ENCODE measurements around the gene C19orf25.
"Not testable (repeated sequence)": the region's sequence is repeated elsewhere in the genome, so short reads cannot be mapped to it uniquely, and the experiment has no call there.

Gene C19orf25

GRCh38 chr19:1478934-1479707 is at the start of gene C19orf25:
TSS of gene C19orf25 (minus strand) at chr19:1479215. CDS start at chr19:1478903, 312 bp downstream.
- DNase-seq = peak; percentile 92 to 93

DNA sequence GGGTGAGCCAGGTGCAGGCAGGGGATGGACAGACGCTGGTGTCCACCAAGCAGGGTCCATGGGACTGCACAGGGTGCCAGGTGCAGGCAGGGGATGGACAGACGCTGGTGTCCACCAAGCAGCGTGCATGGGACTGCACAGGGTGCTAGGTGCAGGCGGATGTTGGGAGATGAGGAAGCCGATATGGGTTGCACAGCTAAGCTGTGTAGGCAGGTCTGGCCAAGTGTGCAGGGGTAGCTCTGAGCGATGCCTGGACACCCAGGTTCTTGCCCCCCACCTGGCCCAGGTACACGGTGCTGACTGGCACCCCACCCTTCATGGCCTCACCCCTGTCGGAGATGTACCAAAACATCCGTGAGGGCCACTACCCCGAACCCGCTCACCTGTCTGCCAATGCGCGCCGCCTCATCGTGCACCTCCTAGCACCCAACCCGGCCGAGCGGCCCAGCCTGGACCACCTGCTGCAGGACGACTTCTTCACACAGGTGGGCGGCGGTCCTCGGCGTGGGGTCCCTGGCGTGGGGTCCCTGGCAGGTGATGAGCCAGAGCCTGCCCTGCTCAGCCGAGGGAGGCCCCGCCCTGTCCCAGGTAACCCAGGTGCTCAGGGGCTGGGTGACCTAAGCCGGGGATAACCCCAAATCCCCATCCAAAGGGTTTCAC is 48.8 kb upstream of the C19orf25 start:
- no peak for DNase-seq

DNA sequence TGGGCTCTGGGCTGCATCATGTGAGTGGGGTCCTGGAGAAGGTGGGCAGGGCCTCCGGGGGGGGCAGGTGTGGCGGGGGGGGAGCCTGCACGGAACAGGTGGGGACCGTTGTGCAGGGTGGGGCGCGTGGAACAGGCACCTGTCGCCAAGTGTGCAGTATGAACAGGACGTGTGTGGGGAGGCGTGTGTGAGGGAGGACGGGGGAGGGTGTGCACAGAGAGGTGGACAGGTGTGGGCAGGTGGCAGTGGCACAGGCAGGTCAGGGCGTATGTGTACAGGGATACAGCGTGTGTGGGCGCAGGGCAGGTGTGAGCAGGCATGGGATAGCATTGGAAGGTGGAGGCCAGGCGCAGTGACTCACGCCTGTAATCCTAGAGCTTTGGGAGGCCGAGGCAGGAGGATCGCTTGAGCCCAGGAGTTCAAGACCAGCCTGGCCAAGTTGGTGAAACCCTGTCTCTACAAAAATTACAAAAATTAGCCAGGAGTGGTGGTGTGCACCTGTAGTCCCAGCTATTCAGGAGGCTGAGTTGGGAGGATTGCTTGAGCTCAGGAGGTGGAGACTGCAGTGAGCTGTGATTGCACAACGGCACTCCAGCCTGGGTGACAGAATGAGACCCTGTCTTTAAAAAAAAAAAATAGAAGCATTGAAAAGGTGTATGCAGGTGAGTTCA is 48.1 kb upstream of the C19orf25 start:
- no peak for DNase-seq

DNA sequence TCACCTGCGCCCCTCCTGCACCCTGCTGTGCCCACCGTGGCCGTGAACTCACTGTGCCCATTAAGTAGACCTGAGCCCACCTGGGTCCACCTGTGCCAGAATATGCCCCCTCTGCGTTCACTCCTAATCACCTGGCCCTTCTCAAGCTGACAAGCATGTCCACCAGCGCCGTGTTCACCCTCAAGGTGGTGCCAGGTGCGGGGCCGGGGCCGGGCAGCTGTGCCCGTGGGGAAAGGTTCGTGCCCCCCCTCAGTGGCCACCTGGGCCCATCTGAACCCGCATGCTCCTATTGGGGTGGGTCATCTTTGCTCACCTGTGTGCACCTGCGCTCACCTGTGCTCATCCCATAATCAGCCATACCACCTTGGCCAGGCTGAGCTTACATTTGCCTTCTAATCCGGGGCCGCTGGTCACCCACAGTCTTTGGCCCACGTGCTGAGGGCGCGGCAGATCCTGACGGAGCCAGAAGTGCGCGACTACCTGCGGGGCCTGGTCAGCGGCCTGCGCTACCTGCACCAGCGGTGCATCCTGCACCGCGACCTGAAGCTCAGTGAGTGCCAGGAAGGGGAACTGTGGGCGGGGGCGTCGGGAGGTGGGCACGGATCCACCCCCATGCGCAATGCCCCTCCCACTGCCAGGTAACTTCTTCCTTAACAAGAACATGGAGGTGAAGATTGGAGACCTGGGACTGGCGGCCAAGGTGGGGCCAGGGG is 47.2 kb upstream of the C19orf25 start:
- DNase-seq = no peak

- no peak for DNase-seq
These were observed 46.3 kb upstream of the C19orf25 start for GRCh38 chr19:1525343-1525742.

DNA sequence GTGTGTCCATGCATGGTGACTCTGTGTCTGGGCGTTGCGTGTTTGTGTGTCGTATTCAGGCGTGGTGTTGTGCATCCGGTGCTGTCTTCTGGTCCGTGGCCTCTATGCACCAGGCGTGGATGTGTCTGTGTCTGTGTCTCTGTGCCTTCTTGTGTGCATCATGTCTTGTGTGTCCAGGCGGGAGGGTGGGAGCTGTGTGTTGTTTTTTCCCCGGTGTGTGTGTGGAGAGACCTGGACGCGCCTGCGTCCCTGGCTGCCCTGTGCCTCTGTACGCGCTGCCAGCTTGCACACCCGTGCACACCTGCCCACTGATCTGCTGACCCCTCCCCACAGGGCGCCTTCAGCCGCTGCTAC is 45.9 kb upstream of the C19orf25 start:
- DNase-seq = no peak

DNA sequence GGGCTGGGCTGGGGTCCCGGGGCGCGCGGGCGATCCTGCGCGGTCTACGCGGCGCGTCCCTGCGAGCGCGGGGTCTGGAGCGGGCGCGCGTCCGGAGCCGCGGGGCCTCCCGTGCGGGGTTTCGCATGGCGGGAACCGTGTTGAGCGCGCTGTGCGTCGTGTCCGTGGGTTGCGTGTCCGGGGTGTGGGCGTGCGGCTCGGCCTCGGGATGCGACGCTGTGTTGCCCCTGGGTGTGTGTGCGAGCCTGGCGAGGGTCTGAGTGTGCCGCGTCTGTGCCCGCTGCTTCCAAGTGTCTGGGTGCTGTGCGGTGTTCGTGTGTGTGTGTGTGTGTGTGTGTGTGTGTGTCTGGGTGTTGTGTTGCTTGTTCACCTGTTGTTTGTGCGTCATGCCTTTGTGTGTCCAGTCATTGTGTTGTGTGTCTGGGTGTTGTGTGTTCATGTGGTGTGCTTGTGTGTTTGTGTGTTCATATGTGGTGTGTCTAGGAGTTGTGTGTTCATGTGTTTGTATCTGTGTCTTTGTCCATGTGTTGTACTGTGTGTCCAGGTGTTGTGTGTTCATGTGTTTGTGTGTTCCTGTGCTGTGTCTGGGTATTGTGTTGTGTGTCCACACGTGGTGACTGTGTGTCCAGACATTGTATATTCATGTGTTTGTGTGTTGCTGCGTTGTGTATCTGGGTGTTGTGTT is 45.4 kb upstream of the C19orf25 start:
- no peak for DNase-seq

GRCh38 chr19:1523412-1524286 is 44.6 kb upstream of the C19orf25 start, which contains the start of gene PLK5:
TSS of gene PLK5 (plus strand) at chr19:1524077. CDS start at chr19:1526997, 2,920 bp downstream.
- DNase-seq = no peak

DNA sequence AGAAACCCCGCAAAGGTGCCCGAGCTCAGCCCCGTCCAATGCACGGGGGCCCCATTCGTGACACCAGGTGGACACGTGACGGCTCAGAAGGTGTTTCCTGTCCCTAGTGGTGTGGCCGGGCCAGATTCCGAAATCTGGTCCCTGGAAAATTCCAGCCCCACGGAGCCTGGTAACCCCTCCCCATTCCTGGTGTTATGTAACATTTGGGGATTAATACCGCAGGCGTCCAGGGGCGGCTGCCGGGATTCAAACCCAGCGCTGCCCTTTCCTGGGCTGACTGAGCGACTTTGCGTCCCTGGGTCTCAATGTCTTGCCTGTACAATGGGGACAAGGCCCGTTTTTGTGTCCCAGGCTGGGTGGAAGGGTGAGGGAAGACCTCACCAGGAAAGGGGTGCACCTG is 43.8 kb upstream of the C19orf25 start:
- no peak for DNase-seq

DNA sequence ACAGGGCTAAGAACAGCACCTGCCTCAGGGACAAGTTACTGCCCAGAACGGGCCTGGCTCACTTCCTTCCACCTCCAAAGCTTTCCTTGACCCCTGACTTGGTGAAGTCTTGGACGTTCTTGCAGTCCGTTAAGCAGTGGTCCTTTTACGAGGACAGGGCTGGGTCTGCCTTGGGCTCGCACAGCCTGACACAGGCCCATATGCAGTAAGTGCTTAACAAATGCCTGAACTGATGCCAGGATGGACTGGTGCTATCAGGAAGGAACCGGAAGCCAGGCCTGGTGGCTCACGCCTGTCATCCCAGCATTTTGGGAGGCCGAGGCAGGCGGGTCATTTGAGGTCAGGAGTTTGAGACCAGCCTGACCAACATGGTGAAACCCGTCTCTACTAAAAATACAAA is 43.0 kb upstream of the C19orf25 start:
- DNase-seq = no peak

DNA sequence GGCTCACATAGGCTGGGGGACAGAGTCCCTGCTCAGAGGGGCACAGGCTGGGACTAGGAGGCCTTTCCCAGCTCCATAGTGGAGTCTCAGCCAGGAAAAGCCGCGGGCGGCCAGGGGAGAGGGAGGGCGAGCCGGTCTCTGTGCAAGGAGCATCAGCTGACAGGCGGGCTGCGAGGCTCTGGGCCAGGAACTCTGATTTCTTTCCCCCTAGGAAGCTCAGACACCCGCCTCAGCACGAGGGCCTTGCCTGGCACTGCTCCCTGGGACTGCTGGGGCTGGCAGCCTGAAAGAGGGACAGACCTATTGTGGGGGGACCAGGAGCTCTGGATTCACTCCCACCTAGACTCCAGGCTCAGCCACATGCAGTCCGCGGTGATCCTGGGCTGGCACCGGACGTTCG is 42.6 kb upstream of the C19orf25 start:
- DNase-seq = no peak

DNA sequence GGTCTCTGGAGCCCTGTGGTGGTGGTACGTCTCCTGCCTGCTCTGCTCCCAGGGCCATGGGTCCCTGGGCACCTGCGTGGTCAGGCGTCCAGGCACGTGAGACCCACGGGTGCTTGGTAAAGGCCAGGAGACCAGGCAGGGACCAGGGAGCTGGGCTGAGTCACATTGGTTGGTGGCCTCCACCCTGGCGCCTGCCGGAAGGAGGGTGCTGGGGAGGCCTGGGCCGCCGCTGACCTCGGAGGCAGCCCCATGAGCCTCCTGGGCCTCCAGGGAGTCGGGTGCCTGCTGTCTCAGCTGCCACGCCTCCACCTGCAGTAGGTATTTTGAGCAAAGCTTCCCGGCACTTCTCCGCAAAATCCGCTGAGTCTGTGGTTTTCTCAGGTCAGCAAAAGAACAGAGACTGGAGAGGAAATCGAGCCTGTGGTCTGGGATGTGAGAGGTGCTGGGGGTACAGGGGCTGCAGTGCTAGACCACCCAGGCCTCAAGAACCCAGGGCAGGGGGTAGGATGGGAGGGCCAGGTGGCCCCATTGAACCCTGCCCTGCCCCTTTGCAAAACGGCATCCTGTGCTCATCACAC is 41.3 kb upstream of the C19orf25 start:
- DNase-seq = no peak

DNA sequence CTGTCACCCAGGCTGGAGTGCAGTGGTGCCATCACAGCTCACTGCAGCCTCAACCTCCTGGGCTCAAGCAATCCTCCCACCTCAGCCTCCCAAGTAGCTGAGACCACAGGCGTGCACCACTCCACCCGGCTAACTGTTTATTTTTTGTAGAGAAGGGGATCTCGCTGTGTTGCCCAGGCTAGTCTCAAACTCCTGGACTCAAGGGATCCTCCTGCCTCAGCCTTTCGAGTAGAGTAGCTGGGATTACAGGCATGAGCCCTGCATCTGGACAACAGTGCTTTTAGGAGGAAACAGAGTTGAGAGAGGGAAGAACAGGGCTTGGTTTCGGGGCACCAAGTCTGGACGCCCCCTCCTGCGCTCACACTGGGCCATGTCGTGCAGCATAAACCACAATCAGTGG is 40.8 kb upstream of the C19orf25 start:
- not testable (repeated sequence) for DNase-seq

GRCh38 chr19:1518471-1518870 is 39.5 kb upstream of the C19orf25 start:
- no peak for DNase-seq

- no peak for DNase-seq
These were observed 37.4 kb upstream of the C19orf25 start for GRCh38 chr19:1516395-1516753.

- no peak for DNase-seq
These were observed 36.1 kb upstream of the C19orf25 start for GRCh38 chr19:1514986-1515721.

- no peak for DNase-seq
These were observed 35.3 kb upstream of the C19orf25 start for GRCh38 chr19:1514295-1514661.

DNA sequence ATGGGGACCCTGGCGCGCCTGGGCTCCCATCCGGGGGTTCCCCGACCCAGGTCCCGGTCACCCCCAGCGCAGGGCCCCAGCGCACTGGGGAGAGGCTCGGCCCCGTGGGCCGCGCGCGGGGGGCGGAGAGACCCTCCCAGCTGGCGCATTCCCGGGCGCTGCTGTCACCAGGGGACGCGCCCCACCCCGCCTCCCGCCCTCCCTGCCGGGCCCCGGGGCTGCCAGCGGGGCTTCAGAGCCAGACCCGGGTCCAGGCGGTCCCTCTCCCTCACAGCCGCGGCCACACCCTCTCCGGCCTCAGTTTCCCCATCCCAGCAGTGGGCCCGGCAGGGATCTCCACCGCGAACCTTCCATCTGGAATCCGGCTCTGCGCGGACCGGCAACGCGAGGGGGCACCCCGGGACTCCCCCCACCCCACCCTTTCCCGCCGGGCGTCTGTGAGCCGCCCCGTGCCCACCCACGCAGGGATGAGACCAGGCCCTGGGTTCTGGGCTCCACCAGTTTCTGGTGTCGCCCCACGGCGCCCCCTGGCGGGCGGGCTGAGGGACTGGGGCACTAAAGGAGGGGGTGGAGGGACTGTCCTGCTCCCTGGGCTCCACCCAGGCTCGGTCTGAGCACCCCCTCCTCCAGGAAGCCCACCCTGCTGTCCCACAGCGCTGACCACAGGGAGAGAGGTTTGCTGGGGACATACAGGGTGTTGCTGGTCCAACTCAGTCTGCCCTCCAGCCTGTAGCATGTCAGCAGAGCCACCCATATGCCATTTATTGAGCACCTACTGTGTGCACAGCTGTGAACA is 34.7 kb upstream of the C19orf25 start:
- DNase-seq = peak; percentile 27 to 47

DNA sequence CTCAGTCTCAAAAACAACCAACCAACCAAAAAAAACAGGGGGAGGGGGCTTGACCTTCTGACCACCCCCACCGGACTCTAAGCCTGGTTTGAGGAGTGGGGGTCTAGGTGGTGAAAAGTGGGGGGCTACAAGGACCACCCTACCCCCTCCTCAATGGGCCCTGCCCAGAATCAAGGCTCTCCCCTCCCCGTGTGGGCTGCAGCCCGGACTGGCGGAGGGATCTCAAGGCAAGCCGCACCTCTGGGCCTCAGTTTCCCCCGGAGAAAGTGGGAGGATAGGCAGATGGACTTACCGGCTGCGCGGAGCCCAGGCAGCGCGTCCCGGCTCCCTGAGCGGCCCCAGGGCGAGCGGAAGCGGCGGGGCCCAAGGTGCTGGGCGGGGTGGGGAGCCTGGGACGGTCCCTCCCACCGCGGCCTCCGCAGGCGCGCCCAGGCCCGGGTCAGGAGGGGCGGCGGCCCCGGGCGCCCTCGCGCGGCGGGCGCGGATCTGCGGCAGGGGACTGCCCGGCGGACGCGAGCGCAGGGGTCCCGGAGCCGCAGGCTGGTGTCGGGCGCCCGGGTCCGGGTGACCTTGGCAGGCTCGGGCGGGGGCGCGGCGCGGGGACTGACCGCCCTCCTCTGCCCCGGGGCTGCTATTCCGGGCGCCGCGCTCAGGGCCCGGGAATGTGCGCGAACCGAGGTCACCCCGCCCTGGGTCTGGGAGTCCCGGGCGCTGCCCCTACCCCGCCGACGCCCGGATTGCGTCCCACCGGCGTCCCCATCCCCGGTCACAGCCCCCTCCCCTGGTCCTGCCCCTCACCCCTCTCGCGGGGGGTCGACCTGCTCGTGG is 33.9 kb upstream of the C19orf25 start, which contains the start of gene ADAMTSL5:
TSS of gene ADAMTSL5 (minus strand) at position 349 of the 828 bp plus-strand sequence. CDS start 2,076 bp downstream, outside the sequence.
- DNase-seq = no peak
